Left forelimb (tissue), 1 donor: ENCODE measurements around the gene PNMA5.

Experiments used
- DNase-seq: peaks from one replicate; pipeline ENCODE4 v3.0.0-alpha.2; 2018; ENCODE audit warnings: low spot score

The PNMA5 gene

GRCh38 chrX:152958524-152959465, 35.1 kb downstream of the PNMA5 start:
- peak; percentile 91 for DNase-seq

GRCh38 chrX:152958047-152958446, 35.9 kb downstream of the PNMA5 start:
- DNase-seq: no peak

GRCh38 chrX:152950786-152951185, 43.1 kb downstream of the PNMA5 start:
- DNase-seq: no peak

- DNase-seq: no peak
These were observed 44.8 kb downstream of the PNMA5 start for GRCh38 chrX:152949114-152949513.

- DNase-seq: no peak
These were observed 47.2 kb downstream of the PNMA5 start for GRCh38 chrX:152946681-152947080.

- no peak for DNase-seq
These were observed 48.6 kb downstream of the PNMA5 start for GRCh38 chrX:152945021-152945979.

GRCh38 chrX:152943826-152944225, 50.1 kb downstream of the PNMA5 start:
- DNase-seq: no peak

GRCh38 chrX:152942077-152942442, 51.9 kb downstream of the PNMA5 start:
- no peak for DNase-seq

GRCh38 chrX:152941328-152942076, 52.4 kb downstream of the PNMA5 start:
- peak; percentile 91 for DNase-seq
